H1 (cell line): Measurements from ENCODE around the gene ALK. TPM values are rescaled to one million over a fixed set of nuclear protein-coding genes. Genes with fewer than 3 reads are reported as not detected.

Experiments
- CTCF ChIA-PET: fragments of 300-600 bp; sonication (Branson Sonifier 250); formaldehyde crosslinking; loops from one replicate; lab custom pipeline; 2021; ENCODE audit not compliant: partially characterized antibody; lab: Charles Lee
- POLR2A ChIA-PET: fragments of 300-600 bp; sonication (Branson Sonifier 250); formaldehyde crosslinking; loops from one replicate; lab custom pipeline; 2021; ENCODE audit warnings: inconsistent platforms; ENCODE audit not compliant: partially characterized antibody; lab: Charles Lee
- DNase-seq, 2 experiments: peaks; one replicate each; pipeline versions ENCODE4 v3.0.0 to v3.0.0-alpha.2; 2010 to 2022; ENCODE audit warnings: low spot score in 2 of 2, low read depth in 1 of 2, mixed read lengths in 1 of 2
- FAIRE-seq: peaks from 2 replicates; lab custom pipeline; 2011; peaks lifted over from hg19 to GRCh38; lab: Jason Lieb, UNC
- H2AFZ ChIP-seq: 2 replicates; pipeline ENCODE4 v1.8.1; 2012; ENCODE audit warnings: low read length, inconsistent platforms
- H2AK5ac ChIP-seq: 2 replicates; pipeline ENCODE4 v1.6.1; 2013; ENCODE audit warnings: low read depth, low read length
- H2BK120ac ChIP-seq: replicated peaks from 2 replicates; pipeline ENCODE3; 2013; ENCODE audit warnings: low read depth, low read length, inconsistent platforms
- H2BK12ac ChIP-seq: 2 replicates; pipeline ENCODE4 v1.6.1; 2013; ENCODE audit warnings: low read depth, low read length
- H2BK15ac ChIP-seq: 2 replicates; pipeline ENCODE4 v1.6.1; 2013; ENCODE audit warnings: low read length
- H2BK20ac ChIP-seq: 2 replicates; pipeline ENCODE4 v1.6.1; 2013; ENCODE audit warnings: low read length
- H2BK5ac ChIP-seq: 2 replicates; pipeline ENCODE4 v1.6.1; 2013; ENCODE audit warnings: low read depth, low read length
- H3K14ac ChIP-seq: 2 replicates; pipeline ENCODE4 v1.6.1; 2013; ENCODE audit warnings: inconsistent platforms; ENCODE audit not compliant: insufficient read length
- H3K18ac ChIP-seq: 2 replicates; pipeline ENCODE4 v1.6.1; 2013; ENCODE audit warnings: low read length; ENCODE audit errors: extremely low read depth
- H3K23ac ChIP-seq: 2 replicates; pipeline ENCODE4 v1.6.1; 2013; ENCODE audit warnings: inconsistent platforms; ENCODE audit not compliant: insufficient read length
- H3K23me2 ChIP-seq: 2 replicates; pipeline ENCODE4 v1.6.1; 2013; ENCODE audit warnings: low read depth, low read length
- H3K27ac ChIP-seq: 2 replicates; pipeline ENCODE4 v1.6.1; 2011; ENCODE audit warnings: low read depth, low read length, inconsistent platforms
- H3K27me3 ChIP-seq, 4 experiments: replicated peaks in 1 of 4; 1 replicate in 1 of 4; 2 replicates in 3 of 4; pipeline versions ENCODE4 v1.6.1 to v1.8.1; 2011 to 2013; ENCODE audit warnings: low read length in 3 of 4, mild to moderate bottlenecking in 3 of 4, inconsistent platforms in 2 of 4, mixed read lengths in 2 of 4, moderate library complexity in 1 of 4; ENCODE audit not compliant: control insufficient read depth in 3 of 4, insufficient read depth in 3 of 4; ENCODE audit errors: extremely low read depth in 1 of 4
- H3K36me3 ChIP-seq, 4 experiments: 2 replicates each; pipeline versions ENCODE4 v1.6.1 to v1.8.1; 2011 to 2013; ENCODE audit warnings: mild to moderate bottlenecking in 4 of 4, low read length in 3 of 4, moderate library complexity in 2 of 4, control low read depth in 1 of 4, inconsistent platforms in 1 of 4; ENCODE audit not compliant: insufficient read depth in 4 of 4, control insufficient read depth in 2 of 4
- H3K4ac ChIP-seq: replicated peaks from 2 replicates; pipeline ENCODE3; 2013; ENCODE audit warnings: low read length, low read depth, mixed read lengths, inconsistent platforms; ENCODE audit not compliant: insufficient read length
- H3K4me1 ChIP-seq, 4 experiments: replicated peaks in 1 of 4; 1 replicate in 1 of 4; 2 replicates in 3 of 4; pipeline versions ENCODE4 v1.6.1 to v1.8.1; 2011 to 2013; ENCODE audit warnings: low read length in 3 of 4, inconsistent platforms in 2 of 4, mixed read lengths in 1 of 4; ENCODE audit not compliant: insufficient read depth in 4 of 4, control insufficient read depth in 3 of 4
- H3K4me2 ChIP-seq, 2 experiments: 2 replicates each; pipeline versions ENCODE4 v1.6.1 to v1.8.1; 2011 to 2013; ENCODE audit warnings: low read depth in 2 of 2, low read length in 2 of 2, control low read depth in 1 of 2, inconsistent platforms in 1 of 2, mild to moderate bottlenecking in 1 of 2; ENCODE audit not compliant: insufficient read depth in 1 of 2
- H3K4me3 ChIP-seq, 4 experiments: fragments of 200-600, 300-600 bp in 1 of 4; sonication (generic), shearing (Covaris generic), sonication (Bioruptor Twin) in 1 of 4; 2 replicates each; pipeline versions ENCODE4 v1.5.1 to v1.8.1; 2011 to 2016; ENCODE audit warnings: low read length in 4 of 4, low read depth in 3 of 4, control low read depth in 2 of 4, inconsistent platforms in 2 of 4, mild to moderate bottlenecking in 2 of 4, mixed read lengths in 1 of 4, moderate library complexity in 1 of 4; ENCODE audit not compliant: insufficient read depth in 2 of 4; ENCODE audit errors: extremely low read depth in 1 of 4
- H3K56ac ChIP-seq: replicated peaks from 2 replicates; pipeline ENCODE3; 2013; ENCODE audit warnings: low read depth, mild to moderate bottlenecking, mixed read lengths, low read length, inconsistent platforms; ENCODE audit not compliant: insufficient read length
- H3K79me1 ChIP-seq: 2 replicates; pipeline ENCODE4 v1.6.1; 2013; ENCODE audit warnings: low read depth, low read length, control low read depth
- H3K79me2 ChIP-seq, 2 experiments: 2 replicates each; pipeline versions ENCODE4 v1.6.1 to v1.8.1; 2012 to 2013; ENCODE audit warnings: low read length in 2 of 2, mild to moderate bottlenecking in 2 of 2, inconsistent platforms in 1 of 2; ENCODE audit not compliant: insufficient read depth in 2 of 2, control insufficient read depth in 1 of 2
- H3K9ac ChIP-seq, 4 experiments: replicated peaks in 1 of 4; 1 replicate in 1 of 4; 2 replicates in 3 of 4; pipeline versions ENCODE4 v1.6.1 to v1.8.1; 2011 to 2013; ENCODE audit warnings: low read depth in 3 of 4, low read length in 3 of 4, control low read depth in 2 of 4, mild to moderate bottlenecking in 2 of 4, moderate library complexity in 2 of 4, inconsistent platforms in 1 of 4; ENCODE audit errors: extremely low read depth in 1 of 4
- H3K9me3 ChIP-seq, 2 experiments: 2 replicates each; pipeline versions ENCODE4 v1.6.1 to v1.8.1; 2012 to 2013; ENCODE audit warnings: mild to moderate bottlenecking in 2 of 2, moderate library complexity in 2 of 2, control low read depth in 1 of 2, inconsistent platforms in 1 of 2, low read depth in 1 of 2, low read length in 1 of 2, mixed read lengths in 1 of 2; ENCODE audit not compliant: insufficient read depth in 2 of 2
- H4K20me1 ChIP-seq, 2 experiments: replicated peaks in 1 of 2; 2 replicates each; pipeline versions ENCODE3 to v1.8.1; 2011 to 2013; ENCODE audit warnings: inconsistent platforms in 2 of 2, low read length in 2 of 2, mild to moderate bottlenecking in 1 of 2; ENCODE audit not compliant: insufficient read depth in 2 of 2, control insufficient read depth in 1 of 2
- H4K5ac ChIP-seq: 2 replicates; pipeline ENCODE4 v1.6.1; 2013; ENCODE audit warnings: low read length, low read depth, mixed read lengths, inconsistent platforms; ENCODE audit not compliant: insufficient read length
- H4K8ac ChIP-seq: 2 replicates; pipeline ENCODE4 v1.8.0; 2013; ENCODE audit warnings: mild to moderate bottlenecking, moderate library complexity, low read length, inconsistent platforms; ENCODE audit not compliant: insufficient read depth; ENCODE audit errors: extremely low read depth
- H4K91ac ChIP-seq: replicated peaks from 2 replicates; pipeline ENCODE3; 2013; ENCODE audit warnings: low read length, mixed read lengths, inconsistent platforms; ENCODE audit not compliant: insufficient read length
- CBX5 ChIP-seq: fragments of 300-800, 300-1000 bp; sonication (generic); IDR thresholded peaks from 2 replicates; pipeline ENCODE4 v1.7.1; 2016; ENCODE audit warnings: antibody characterized with exemption, low read length, low read depth
- CHD2 ChIP-seq: IDR thresholded peaks from 2 replicates; pipeline ENCODE4 v1.6.1; 2012; ENCODE audit warnings: low read length, improper control_type of control experiment
- EGR1 ChIP-seq: IDR thresholded peaks from 2 replicates; pipeline ENCODE4 v1.6.1; 2011; ENCODE audit warnings: low read depth, low read length, borderline replicate concordance
- EZH2 ChIP-seq: fragments of 200-600 bp; sonication (generic); IDR thresholded peaks from 2 replicates; pipeline ENCODE4 v1.7.1; 2012; ENCODE audit warnings: low read depth, mild to moderate bottlenecking, moderate library complexity, low read length, inconsistent platforms; ENCODE audit not compliant: severe bottlenecking
- GTF2F1 ChIP-seq: IDR thresholded peaks from 2 replicates; pipeline ENCODE4 v1.6.1; 2012; ENCODE audit warnings: low read depth, low read length, improper control_type of control experiment, borderline replicate concordance
- HDAC6 ChIP-seq: IDR thresholded peaks from one replicate; pipeline ENCODE4 v1.7.1; 2012; ENCODE audit warnings: low read depth, mild to moderate bottlenecking, inconsistent platforms, low read length, moderate library complexity
- JUN ChIP-seq: IDR thresholded peaks from 2 replicates; pipeline ENCODE4 v1.6.1; 2011; ENCODE audit warnings: low read depth, mild to moderate bottlenecking, improper control_type of control experiment, low read length
- KDM1A ChIP-seq: fragments of 200-600, 300-600 bp; sonication (generic); IDR thresholded peaks from 2 replicates; pipeline ENCODE4 v1.7.1; 2016; ENCODE audit warnings: mild to moderate bottlenecking, low read length, borderline replicate concordance
- POLR2A ChIP-seq, 2 experiments: IDR thresholded peaks; 1 replicate in 1 of 2; 2 replicates in 1 of 2; pipeline ENCODE4 v1.6.1; 2011; ENCODE audit warnings: low read depth in 2 of 2, low read length in 2 of 2, mild to moderate bottlenecking in 2 of 2; ENCODE audit errors: control extremely low read depth in 1 of 2
- POLR2AphosphoS5 ChIP-seq: IDR thresholded peaks from 2 replicates; pipeline ENCODE4 v1.6.1; 2011; ENCODE audit warnings: low read depth, low read length
- SIN3A ChIP-seq, 2 experiments: IDR thresholded peaks in 1 of 2; conservative IDR thresholded peaks in 1 of 2; 2 replicates each; pipeline ENCODE4 v1.6.1; 2011 to 2012; ENCODE audit warnings: low read length in 2 of 2, improper control_type of control experiment in 1 of 2, low read depth in 1 of 2, mild to moderate bottlenecking in 1 of 2
- TAF1 ChIP-seq: IDR thresholded peaks from 2 replicates; pipeline ENCODE4 v1.6.1; 2011; ENCODE audit warnings: mild to moderate bottlenecking, low read depth, low read length
- WGBS, 2 experiments: shearing (Covaris generic) in 1 of 2; methylation state at CpG; one replicate each; pipeline versions ENCODE4 v1.1.6 to v1.1.7; 2013 to 2015; ENCODE audit warnings: low lambda C conversion rate in 2 of 2, mixed read lengths in 2 of 2, inconsistent platforms in 1 of 2, low coverage in 1 of 2, missing lambda C conversion rate in 1 of 2; ENCODE audit not compliant: insufficient replicate concordance in 2 of 2, insufficient coverage in 1 of 2, insufficient read length in 1 of 2; ENCODE audit errors: extremely low coverage in 1 of 2, missing lambda C conversion rate in 1 of 2; 5-methylcytosine and 5-hydroxymethylcytosine counted together
- polyA plus RNA-seq, 7 experiments: library from polyadenylated mRNA; depleted of rRNA in 3 of 7; stranded (reverse) in 5 of 7; unstranded in 2 of 7; fragments of >200 nt in 5 of 7; fragments of 200-250 nt in 2 of 7; gene quantifications; 1 replicate in 5 of 7; 2 replicates in 1 of 7; 4 replicates in 1 of 7; pipeline versions ENCODE4 v1.2.1 to v1.2.3, GENCODE V29; 2011 to 2013; ENCODE audit warnings: missing spikeins in 2 of 7, mixed read lengths in 2 of 7
- total RNA-seq: library from RNA; stranded (reverse); fragmentation: NEBNext Ultra II Directional; extraction: Animal tissue kit (Norgen Biotek cat#: 25700); gene quantifications from 2 replicates; pipeline ENCODE4 v1.2.1, GENCODE V29; 2021
- TF ChIP-seq, protein P1 (sequence below): IDR thresholded peaks from 2 replicates; pipeline ENCODE4 v1.6.1; 2011; ENCODE audit warnings: low read length, improper control_type of control experiment
- TF ChIP-seq, protein P2 (sequence below): IDR thresholded peaks from 2 replicates; pipeline ENCODE4 v1.6.1; 2011; ENCODE audit warnings: low read depth, mild to moderate bottlenecking, low read length; ENCODE audit not compliant: insufficient read depth

Gene ALK
- total and polyA plus RNA-seq, 2 of the 8 experiments (the other 6 are each of a cell fraction or from before 2014, with no cell fraction given) = 0.02 to 0.09 TPM

DNA sequence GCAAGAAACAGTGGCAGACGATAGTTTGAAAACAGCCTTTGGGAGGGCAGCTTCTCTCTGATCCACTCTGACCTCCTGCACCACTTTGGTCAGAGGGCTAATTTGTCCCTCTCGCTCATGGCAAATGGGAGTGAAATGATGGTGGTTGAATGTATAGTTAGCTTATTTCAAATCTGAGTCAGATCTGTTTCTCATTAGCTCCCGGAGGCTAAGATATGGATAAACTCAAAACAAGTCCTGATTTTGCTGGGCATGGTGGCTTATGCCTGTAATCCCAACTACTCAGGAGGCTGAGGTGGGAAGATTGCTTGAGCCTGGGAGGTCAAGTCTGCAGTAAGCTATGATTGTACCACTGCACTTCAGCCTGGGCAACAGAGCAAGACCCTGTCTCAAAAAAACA lies 145.0 kb downstream of the ALK start:
- no peak overlapping the region for H2BK120ac ChIP-seq
- H3K9me3 ChIP-seq = no peaks in the 10 kb centered on the region
- H2BK15ac ChIP-seq = no peak overlapping the region
- no peaks in the 10 kb centered on the region for H3K27me3 ChIP-seq
- H3K4ac ChIP-seq = no peak overlapping the region
- H3K23me2 ChIP-seq = no peaks in the 10 kb centered on the region
- H3K36me3 ChIP-seq = no peaks in the 10 kb centered on the region
- H3K18ac ChIP-seq = no peak overlapping the region
- H2AK5ac ChIP-seq = no peak overlapping the region
- no peak overlapping the region for H4K5ac ChIP-seq
- H3K4me2 ChIP-seq = no peak overlapping the region
- H2BK5ac ChIP-seq = no peak overlapping the region
- no peaks in the 10 kb centered on the region for H3K79me2 ChIP-seq
- H2BK20ac ChIP-seq = no peak overlapping the region
- WGBS, 2 experiments = 96% methylated on average over 2 of the region's 3 CpGs; no CpG with 5 or more reads in 1 of the 2 experiments
- H4K20me1 ChIP-seq = no peaks in the 10 kb centered on the region
- no peak overlapping the region for H4K8ac ChIP-seq
- DNase-seq (no peak), FAIRE-seq (no peak)
- ChIA-PET CTCF (interaction anchor here (0.6 to 1.4 kb wide), 2 partner anchors 66 to 1310 kb away, joined by 3 read pairs; no protein-coding TSS in a partner anchor), POLR2A (no interaction called here)
- H3K23ac ChIP-seq = no peak overlapping the region
- no peak overlapping the region for H3K27ac ChIP-seq
- no peak overlapping the region for H2AFZ ChIP-seq
- no peak overlapping the region for H2BK12ac ChIP-seq
- H3K79me1 ChIP-seq = no peaks in the 10 kb centered on the region
- no peak overlapping the region for H4K91ac ChIP-seq
- H3K56ac ChIP-seq = no peak overlapping the region
- no peaks in the 10 kb centered on the region for H3K4me1 ChIP-seq
- no peak overlapping the region for H3K14ac ChIP-seq
- H3K4me3 ChIP-seq = no peak overlapping the region
- no peak overlapping the region for H3K9ac ChIP-seq
- TF ChIP-seq JUN (no peak), POLR2A (IDR thresholded peaks at IDR 0.05; ENCODE audit: control extremely low read depth in 1 of 2, low read depth in 2 of 2, low read length in 2 of 2) (no peak), EGR1 (no peak), KDM1A (no peak), GTF2F1 (no peak), SIN3A (conservative IDR thresholded peaks at IDR 0.05 in 1 of 2, IDR thresholded peaks at IDR 0.05 in 1 of 2; ENCODE audit: low read depth in 1 of 2, low read length in 2 of 2) (no peak), EZH2 (no peak), HDAC6 (no peak), CHD2 (no peak), POLR2AphosphoS5 (no peak), TAF1 (no peak), CBX5 (no peak)
- TF ChIP-seq, protein P1, sequence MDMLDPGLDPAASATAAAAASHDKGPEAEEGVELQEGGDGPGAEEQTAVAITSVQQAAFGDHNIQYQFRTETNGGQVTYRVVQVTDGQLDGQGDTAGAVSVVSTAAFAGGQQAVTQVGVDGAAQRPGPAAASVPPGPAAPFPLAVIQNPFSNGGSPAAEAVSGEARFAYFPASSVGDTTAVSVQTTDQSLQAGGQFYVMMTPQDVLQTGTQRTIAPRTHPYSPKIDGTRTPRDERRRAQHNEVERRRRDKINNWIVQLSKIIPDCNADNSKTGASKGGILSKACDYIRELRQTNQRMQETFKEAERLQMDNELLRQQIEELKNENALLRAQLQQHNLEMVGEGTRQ = no peak
- TF ChIP-seq, protein P2, sequence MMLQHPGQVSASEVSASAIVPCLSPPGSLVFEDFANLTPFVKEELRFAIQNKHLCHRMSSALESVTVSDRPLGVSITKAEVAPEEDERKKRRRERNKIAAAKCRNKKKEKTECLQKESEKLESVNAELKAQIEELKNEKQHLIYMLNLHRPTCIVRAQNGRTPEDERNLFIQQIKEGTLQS = no peak
